Islet of Langerhans (tissue), 1 donor: Measurements from ENCODE around the gene EFTUD2.
"Not testable (repeated sequence)": the region's sequence is repeated elsewhere in the genome, so short reads cannot be mapped to it uniquely, and the experiment has no call there.

Experiments used
- FAIRE-seq: peaks from one replicate; lab custom pipeline; 2011; peaks lifted over from hg19 to GRCh38; lab: Jason Lieb, UNC

The EFTUD2 gene

GRCh38 chr17:44899074-44899782 is at the start of gene EFTUD2:
EFTUD2 (minus strand) TSS chr17:44899445; CDS start chr17:44894521, 4,924 bp downstream.
- peak; percentile 65 for FAIRE-seq

GRCh38 chr17:44948315-44948795 is 49.1 kb upstream of the EFTUD2 start:
- FAIRE-seq = no peak

GRCh38 chr17:44947461-44948314 is 48.4 kb upstream of the EFTUD2 start, which contains the start of gene KIF18B:
KIF18B (minus strand) TSS chr17:44947773; CDS start chr17:44936344, 11,429 bp downstream.
- FAIRE-seq = no peak

DNA sequence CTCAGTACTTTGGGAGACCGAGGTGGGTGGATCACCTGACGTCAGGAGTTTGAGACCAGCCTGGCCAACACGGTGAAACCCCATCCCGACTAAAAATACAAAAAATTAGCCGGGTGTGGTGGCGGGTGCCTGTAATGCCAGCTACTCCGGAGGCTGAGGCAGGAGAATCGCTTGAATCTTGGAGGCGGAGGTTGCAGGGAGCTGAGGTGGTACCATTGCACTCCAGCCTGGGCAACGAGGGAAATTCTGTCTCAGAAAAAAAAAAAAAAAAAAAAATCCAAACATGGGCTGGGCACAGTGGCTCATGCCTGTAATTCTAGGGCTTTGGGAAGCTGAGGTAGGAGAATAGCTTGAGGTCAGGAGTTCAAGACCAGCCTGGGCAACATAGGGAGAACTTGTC is 46.4 kb upstream of the EFTUD2 start:
- not testable (repeated sequence) for FAIRE-seq

GRCh38 chr17:44942456-44942855 is 43.2 kb upstream of the EFTUD2 start:
- no peak for FAIRE-seq

- no peak for FAIRE-seq
Measured at GRCh38 chr17:44941712-44942331, 42.6 kb upstream of the EFTUD2 start.

DNA sequence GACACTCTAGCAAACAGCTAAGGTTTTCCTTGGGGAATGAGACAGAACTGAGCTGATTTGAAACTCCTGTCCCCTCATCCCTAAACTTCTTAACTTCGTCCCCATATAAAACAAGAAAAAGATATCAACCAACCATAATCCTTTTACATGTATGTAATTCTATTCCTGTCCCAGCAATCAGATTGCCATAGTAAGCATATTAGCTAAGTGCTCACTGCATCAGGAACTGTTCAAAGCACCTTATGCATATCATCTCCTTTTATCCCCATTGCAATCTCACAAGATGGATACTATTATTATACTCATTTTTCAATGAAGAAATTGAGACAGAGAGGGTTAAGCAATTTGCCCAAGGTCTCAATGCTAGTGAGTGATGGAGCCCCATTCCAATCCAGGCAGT is 41.5 kb upstream of the EFTUD2 start:
- FAIRE-seq = no peak

- FAIRE-seq = no peak
Measured at GRCh38 chr17:44940317-44940716, 41.1 kb upstream of the EFTUD2 start.

- no peak for FAIRE-seq
Measured at GRCh38 chr17:44935116-44935515, 35.9 kb upstream of the EFTUD2 start.

DNA sequence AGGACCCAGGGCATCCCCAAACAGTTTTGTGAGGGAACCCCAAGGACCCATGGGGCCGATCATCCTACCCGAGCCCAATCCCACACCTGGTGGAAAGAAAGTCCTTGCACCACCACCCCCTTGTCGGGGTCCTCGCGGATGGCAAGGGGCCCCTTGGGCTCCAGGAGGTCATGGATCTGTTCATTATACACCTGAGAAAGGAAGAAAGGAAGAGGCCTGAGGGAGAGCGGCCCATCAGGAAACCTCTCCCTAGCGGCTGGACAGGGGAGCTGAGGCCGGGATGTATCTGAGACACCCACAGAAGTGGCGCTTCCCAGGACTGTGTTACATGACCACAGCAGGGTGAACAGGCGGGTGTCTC is 35.5 kb upstream of the EFTUD2 start:
- FAIRE-seq = no peak

- no peak for FAIRE-seq
Measured at GRCh38 chr17:44933824-44934744, 34.8 kb upstream of the EFTUD2 start.

GRCh38 chr17:44932787-44933097 is 33.5 kb upstream of the EFTUD2 start:
- FAIRE-seq = no peak

GRCh38 chr17:44932096-44932786 is 33.0 kb upstream of the EFTUD2 start:
- no peak for FAIRE-seq

- no peak for FAIRE-seq
Measured at GRCh38 chr17:44931376-44931775, 32.1 kb upstream of the EFTUD2 start.

- no peak for FAIRE-seq
Measured at GRCh38 chr17:44930667-44931066, 31.4 kb upstream of the EFTUD2 start.

GRCh38 chr17:44928950-44929720 is 29.9 kb upstream of the EFTUD2 start:
- FAIRE-seq = no peak

GRCh38 chr17:44928136-44928535 is 28.9 kb upstream of the EFTUD2 start:
- FAIRE-seq = no peak

DNA sequence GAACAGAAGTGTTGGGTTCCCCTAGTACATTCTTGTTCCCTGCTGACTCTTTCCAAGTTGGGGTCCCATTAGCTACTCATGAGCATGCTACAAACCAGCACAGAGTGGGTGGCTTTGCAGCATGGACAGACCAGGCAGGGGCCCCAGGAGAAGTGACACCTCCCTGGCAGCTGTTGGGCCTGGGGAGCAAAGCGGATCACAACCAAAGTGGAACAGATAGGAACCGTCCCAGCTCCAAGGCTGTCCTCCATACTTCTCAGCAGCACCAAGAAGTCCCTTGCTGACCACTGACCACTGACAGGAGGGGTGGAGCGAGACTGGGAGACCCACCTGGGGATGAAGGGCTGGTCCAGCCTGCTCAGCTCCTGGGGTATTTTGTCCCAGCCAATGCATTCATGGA is 28.5 kb upstream of the EFTUD2 start:
- no peak for FAIRE-seq

- no peak for FAIRE-seq
Measured at GRCh38 chr17:44926821-44927525, 27.7 kb upstream of the EFTUD2 start.
